GM18519 (cell line): ENCODE data around the gene CDCA5.

Experiments
- ATAC-seq: cut with Tn5 transposase; IDR thresholded peaks from one replicate; pipeline ENCODE4 v1.9.1; 2021; ENCODE audit warnings: mild to moderate bottlenecking, moderate library complexity; ENCODE audit not compliant: unreplicated experiment, low FRiP score

CDCA5 gene

GRCh38 chr11:65083834-65084597 lies at the start of gene CDCA5, which contains the start of gene ZFPL1:
Gene CDCA5, minus strand, starts transcription at chr11:65084040. Its CDS starts 62 bp downstream, at chr11:65083978.
Gene ZFPL1, plus strand, starts transcription at chr11:65084222. Its CDS starts 477 bp downstream, at chr11:65084699.
- peak; percentile 71 for ATAC-seq

- ATAC-seq, result no peak
Observed at GRCh38 chr11:65132988-65133700, 49.3 kb upstream of the CDCA5 start.

- ATAC-seq, result no peak
Observed at GRCh38 chr11:65132238-65132987, 48.6 kb upstream of the CDCA5 start.

- ATAC-seq, result no peak
Observed at GRCh38 chr11:65131895-65132237, 48.0 kb upstream of the CDCA5 start.

GRCh38 chr11:65131417-65131776 lies 47.6 kb upstream of the CDCA5 start:
- no peak for ATAC-seq

GRCh38 chr11:65130631-65131416 lies 47.0 kb upstream of the CDCA5 start:
- no peak for ATAC-seq

GRCh38 chr11:65129649-65130441 lies 46.0 kb upstream of the CDCA5 start:
- ATAC-seq, result no peak

- ATAC-seq, result no peak
Observed at GRCh38 chr11:65128182-65129145, 44.6 kb upstream of the CDCA5 start.

- no peak for ATAC-seq
Observed at GRCh38 chr11:65127473-65128181, 43.8 kb upstream of the CDCA5 start.

- no peak for ATAC-seq
Observed at GRCh38 chr11:65126624-65127274, 42.9 kb upstream of the CDCA5 start.

- ATAC-seq, result no peak
Observed at GRCh38 chr11:65125197-65126056, 41.6 kb upstream of the CDCA5 start.

- ATAC-seq, result no peak
Observed at GRCh38 chr11:65124480-65125196, 40.8 kb upstream of the CDCA5 start.

GRCh38 chr11:65121865-65122696 lies 38.2 kb upstream of the CDCA5 start, which contains the start of the genes FAU and MRPL49:
Gene FAU, minus strand, starts transcription at chr11:65122134. Its CDS starts 321 bp downstream, at chr11:65121813.
Gene MRPL49, plus strand, starts transcription at chr11:65122321. Its CDS starts 26 bp downstream, at chr11:65122347.
- ATAC-seq, result peak; percentile 52

GRCh38 chr11:65121447-65121864 lies 37.6 kb upstream of the CDCA5 start:
- no peak for ATAC-seq

- no peak for ATAC-seq
Observed at GRCh38 chr11:65120831-65121230, 37.0 kb upstream of the CDCA5 start.
